Astrocyte (in vitro differentiated cells and primary cell): ENCODE results near the gene TRIO. TPM values are rescaled to one million over a fixed set of nuclear protein-coding genes. Genes with fewer than 3 reads are reported as not detected.
A peak's percentile ranks its signal among the peaks of the same experiment; 100 is the strongest.

ENCODE experiments used
- DNase-seq: peaks from one replicate; pipeline ENCODE4 v3.0.0-alpha.2; 2010; ENCODE audit warnings: low read depth
- FAIRE-seq: peaks from 2 replicates; lab custom pipeline; 2011; peaks lifted over from hg19 to GRCh38; lab: Jason Lieb, UNC
- H2AFZ ChIP-seq: 2 replicates; pipeline ENCODE4 v1.6.0; 2012; ENCODE audit warnings: low read depth, low read length, inconsistent platforms
- H3K27ac ChIP-seq: 2 replicates; pipeline ENCODE4 v1.5.1; 2011; ENCODE audit warnings: low read depth, low read length, inconsistent platforms
- H3K27me3 ChIP-seq: 2 replicates; pipeline ENCODE4 v1.6.0; 2011; ENCODE audit warnings: low read length, inconsistent platforms; ENCODE audit not compliant: insufficient read depth
- H3K36me3 ChIP-seq: 2 replicates; pipeline ENCODE4 v1.5.1; 2011; ENCODE audit warnings: low read length, inconsistent platforms; ENCODE audit not compliant: insufficient read depth
- H3K4me1 ChIP-seq: 2 replicates; pipeline ENCODE4 v1.5.1; 2011; ENCODE audit warnings: low read length, inconsistent platforms; ENCODE audit not compliant: insufficient read depth
- H3K4me2 ChIP-seq: 2 replicates; pipeline ENCODE4 v1.6.0; 2012; ENCODE audit warnings: low read length, inconsistent platforms
- H3K4me3 ChIP-seq: 2 replicates; pipeline ENCODE4 v1.5.1; 2011; ENCODE audit warnings: low read depth, mild to moderate bottlenecking, low read length, inconsistent platforms; ENCODE audit not compliant: insufficient read depth
- H3K79me2 ChIP-seq: 2 replicates; pipeline ENCODE4 v1.6.0; 2012; ENCODE audit warnings: mild to moderate bottlenecking, low read length, inconsistent platforms; ENCODE audit not compliant: insufficient read depth
- H3K9ac ChIP-seq: 2 replicates; pipeline ENCODE4 v1.6.0; 2012; ENCODE audit warnings: mild to moderate bottlenecking, low read length, inconsistent platforms
- H3K9me3 ChIP-seq: 2 replicates; pipeline ENCODE4 v1.5.1; 2012; ENCODE audit warnings: low read depth, mild to moderate bottlenecking, low read length, inconsistent platforms; ENCODE audit not compliant: insufficient read depth
- H4K20me1 ChIP-seq: 2 replicates; pipeline ENCODE4 v1.6.0; 2012; ENCODE audit warnings: low read length, inconsistent platforms; ENCODE audit not compliant: insufficient read depth
- H3K27ac Mint-ChIP-seq: one replicate; pipeline ENCODE4 v1.8.0; 2021; ENCODE audit warnings: mild to moderate bottlenecking, mixed read lengths; ENCODE audit not compliant: unreplicated experiment
- H3K27me3 Mint-ChIP-seq: one replicate; pipeline ENCODE4 v1.8.0; 2021; ENCODE audit warnings: low read depth, mixed read lengths; ENCODE audit not compliant: unreplicated experiment
- H3K36me3 Mint-ChIP-seq: one replicate; pipeline ENCODE4 v1.8.0; 2021; ENCODE audit warnings: low read depth, mixed read lengths; ENCODE audit not compliant: unreplicated experiment
- H3K4me1 Mint-ChIP-seq: one replicate; pipeline ENCODE4 v1.8.0; 2021; ENCODE audit warnings: low read depth, mixed read lengths; ENCODE audit not compliant: unreplicated experiment
- H3K4me3 Mint-ChIP-seq: one replicate; pipeline ENCODE4 v1.8.0; 2021; ENCODE audit warnings: mild to moderate bottlenecking, moderate library complexity, mixed read lengths; ENCODE audit not compliant: unreplicated experiment
- H3K9me3 Mint-ChIP-seq: one replicate; pipeline ENCODE4 v1.8.0; 2021; ENCODE audit warnings: mild to moderate bottlenecking, mixed read lengths; ENCODE audit not compliant: unreplicated experiment
- EZH2 ChIP-seq: IDR thresholded peaks from 2 replicates; pipeline ENCODE4 v1.6.1; 2012; ENCODE audit warnings: mild to moderate bottlenecking, low read length, inconsistent platforms; ENCODE audit not compliant: insufficient read depth
- total RNA-seq: library from RNA; stranded (reverse); gene quantifications from 2 replicates; pipeline ENCODE4 v1.2.1, GENCODE V29; 2021
- TF ChIP-seq, protein P1 (sequence below): IDR thresholded peaks from 2 replicates; pipeline ENCODE4 v1.5.1; 2011; ENCODE audit warnings: low read depth, mild to moderate bottlenecking, inconsistent platforms, low read length, moderate library complexity; ENCODE audit not compliant: insufficient read depth

The TRIO gene
- total RNA-seq, 1 donor from 2014 or later = 347 TPM

DNA sequence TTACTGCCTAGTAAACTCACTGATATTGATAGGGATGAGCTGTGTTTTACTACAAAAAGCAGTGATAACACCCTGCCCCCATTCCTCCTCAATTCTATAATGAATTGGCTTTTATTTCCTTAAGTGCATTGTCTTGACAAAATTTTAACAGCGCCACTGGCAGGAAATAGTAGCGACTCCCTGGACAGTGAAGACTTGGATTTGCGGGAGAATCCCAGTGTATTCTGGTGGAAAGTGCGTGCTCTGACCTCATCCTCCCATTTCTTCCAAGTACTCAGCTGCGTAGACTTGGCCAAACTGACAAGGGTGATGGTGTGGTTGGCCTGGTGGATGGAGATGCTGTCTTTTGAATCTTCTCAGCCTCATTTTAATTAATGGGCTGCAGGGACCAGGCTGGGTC is 5.3 kb downstream of the TRIO start:
- DNase-seq (no peak), FAIRE-seq (no peak)
- Histone ChIP-seq H3K36me3 (no peaks in the 10 kb centered on the region), H3K27me3 (no peaks in the 10 kb centered on the region), H3K4me1 (peaks cover 59% of the 10 kb centered on the region), H3K4me2 (peak overlapping the region; percentile 91), H3K9me3 (no peaks in the 10 kb centered on the region), H4K20me1 (peaks cover 84% of the 10 kb centered on the region), H2AFZ (no peak overlapping the region), H3K9ac (peak overlapping the region; percentile 100), H3K27ac (peak overlapping the region; percentile 98), H3K79me2 (peaks cover 98% of the 10 kb centered on the region), H3K4me3 (peak overlapping the region; percentile 7)
- peak overlapping the region; percentile 77 for H3K27ac Mint-ChIP-seq
- H3K4me3 Mint-ChIP-seq = peak overlapping the region; percentile 71
- H3K9me3 Mint-ChIP-seq = no peaks in the 10 kb centered on the region
- TF ChIP-seq, protein P1, sequence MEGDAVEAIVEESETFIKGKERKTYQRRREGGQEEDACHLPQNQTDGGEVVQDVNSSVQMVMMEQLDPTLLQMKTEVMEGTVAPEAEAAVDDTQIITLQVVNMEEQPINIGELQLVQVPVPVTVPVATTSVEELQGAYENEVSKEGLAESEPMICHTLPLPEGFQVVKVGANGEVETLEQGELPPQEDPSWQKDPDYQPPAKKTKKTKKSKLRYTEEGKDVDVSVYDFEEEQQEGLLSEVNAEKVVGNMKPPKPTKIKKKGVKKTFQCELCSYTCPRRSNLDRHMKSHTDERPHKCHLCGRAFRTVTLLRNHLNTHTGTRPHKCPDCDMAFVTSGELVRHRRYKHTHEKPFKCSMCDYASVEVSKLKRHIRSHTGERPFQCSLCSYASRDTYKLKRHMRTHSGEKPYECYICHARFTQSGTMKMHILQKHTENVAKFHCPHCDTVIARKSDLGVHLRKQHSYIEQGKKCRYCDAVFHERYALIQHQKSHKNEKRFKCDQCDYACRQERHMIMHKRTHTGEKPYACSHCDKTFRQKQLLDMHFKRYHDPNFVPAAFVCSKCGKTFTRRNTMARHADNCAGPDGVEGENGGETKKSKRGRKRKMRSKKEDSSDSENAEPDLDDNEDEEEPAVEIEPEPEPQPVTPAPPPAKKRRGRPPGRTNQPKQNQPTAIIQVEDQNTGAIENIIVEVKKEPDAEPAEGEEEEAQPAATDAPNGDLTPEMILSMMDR = no peak
- no peak for TF ChIP-seq EZH2
- no peaks in the 10 kb centered on the region for H3K36me3 Mint-ChIP-seq
- H3K27me3 Mint-ChIP-seq = no peaks in the 10 kb centered on the region
- H3K4me1 Mint-ChIP-seq = peaks cover 60% of the 10 kb centered on the region

DNA sequence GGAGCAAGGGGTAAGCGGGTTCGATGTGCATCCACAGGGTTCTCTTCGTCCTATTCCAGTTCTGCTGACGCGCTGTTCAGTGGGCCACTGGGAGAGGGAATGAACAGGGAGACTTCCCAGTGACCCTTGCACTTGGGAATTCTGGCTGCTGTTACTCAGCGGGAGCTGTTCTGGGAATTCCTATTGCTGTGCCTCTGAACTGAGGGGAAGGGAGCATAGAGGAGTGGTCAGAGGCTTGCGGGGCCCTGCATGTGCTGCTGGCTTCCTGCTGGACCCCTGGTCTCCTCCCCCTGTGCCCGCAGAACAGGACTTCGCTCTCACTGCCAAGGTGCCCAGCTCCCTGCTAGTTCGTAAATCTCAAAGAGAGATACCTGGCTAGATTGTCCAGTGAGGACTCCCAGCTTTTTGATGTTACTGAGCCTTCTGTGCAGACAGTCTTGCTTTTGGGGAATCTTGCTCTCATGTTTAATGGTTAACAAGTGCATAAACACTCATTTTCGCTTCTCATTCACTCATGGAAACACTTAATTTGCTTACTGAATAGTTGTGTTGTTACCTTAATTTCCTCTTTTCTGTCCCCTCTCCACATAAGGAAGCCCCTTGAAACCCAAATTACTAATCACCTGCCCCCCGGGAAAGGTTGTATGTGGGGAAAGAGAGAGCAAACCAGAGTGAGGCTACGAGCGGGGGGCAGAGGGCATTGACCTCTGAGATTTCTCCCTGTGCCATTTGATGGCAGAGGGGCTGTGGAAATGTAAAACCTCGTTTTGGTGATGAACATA is 5.9 kb downstream of the TRIO start:
- Histone ChIP-seq H3K4me3 (peak overlapping the region; percentile 7), H3K9me3 (no peaks in the 10 kb centered on the region), H3K79me2 (peaks cover 99% of the 10 kb centered on the region), H3K4me2 (peak overlapping the region; percentile 91), H2AFZ (no peak overlapping the region), H3K36me3 (no peaks in the 10 kb centered on the region), H3K4me1 (peaks cover 65% of the 10 kb centered on the region), H3K27ac (peak overlapping the region; percentile 98), H3K27me3 (no peaks in the 10 kb centered on the region), H3K9ac (peak overlapping the region; percentile 100), H4K20me1 (peaks cover 89% of the 10 kb centered on the region)
- FAIRE-seq (no peak), DNase-seq (no peak)
- Mint-ChIP-seq H3K36me3 (no peaks in the 10 kb centered on the region), H3K4me1 (peaks cover 66% of the 10 kb centered on the region), H3K4me3 (peak overlapping the region; percentile 71), H3K9me3 (no peaks in the 10 kb centered on the region), H3K27ac (peak overlapping the region; percentile 77), H3K27me3 (no peaks in the 10 kb centered on the region)
- TF ChIP-seq, protein P1 = no peak
- TF ChIP-seq EZH2 = no peak

DNA sequence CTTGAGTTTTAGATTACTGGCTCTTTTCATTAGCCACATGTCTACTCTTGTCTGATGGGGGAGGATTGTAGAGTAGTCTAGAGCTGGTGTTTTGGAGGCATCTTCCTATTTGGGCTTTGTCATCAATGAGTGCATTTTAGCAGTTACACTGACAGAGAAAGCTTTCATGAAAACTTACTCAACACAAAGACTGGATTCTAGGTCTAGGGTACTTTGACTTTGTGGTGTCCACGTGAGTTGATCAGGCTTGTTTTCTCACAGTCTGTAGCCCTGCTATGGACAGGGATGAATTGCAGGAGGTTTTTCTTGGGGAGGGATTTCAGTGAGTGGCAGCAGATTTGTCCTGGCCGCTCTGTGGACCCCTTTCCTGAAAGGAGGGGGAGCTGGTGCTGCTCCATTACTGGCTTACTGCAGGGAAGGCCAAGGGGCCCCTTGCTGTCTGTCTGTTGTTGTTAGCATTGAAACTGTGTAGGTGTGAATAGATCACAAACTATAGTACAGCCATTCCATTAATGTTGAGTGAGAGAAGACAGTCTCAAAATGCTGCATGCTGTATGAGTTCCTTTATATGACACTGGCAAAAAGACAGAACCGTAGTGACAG is 6.6 kb downstream of the TRIO start:
- peaks cover 71% of the 10 kb centered on the region for H3K4me1 Mint-ChIP-seq

More for the DNA sequence above, 6.6 kb downstream of the TRIO start:
- peak overlapping the region; percentile 55 for H3K27ac Mint-ChIP-seq
- peaks cover 72% of the 10 kb centered on the region for H3K4me1 ChIP-seq
- peak overlapping the region; percentile 98 for H3K27ac ChIP-seq
- DNase-seq = no peak
- no peaks in the 10 kb centered on the region for H3K27me3 Mint-ChIP-seq
- H3K9ac ChIP-seq = peak overlapping the region; percentile 100
- no peak overlapping the region for H2AFZ ChIP-seq
- H3K4me3 Mint-ChIP-seq = peak overlapping the region; percentile 71
- H3K4me3 ChIP-seq = no peak overlapping the region
- no peaks in the 10 kb centered on the region for H3K36me3 Mint-ChIP-seq
- no peak for FAIRE-seq
- no peaks in the 10 kb centered on the region for H3K36me3 ChIP-seq
- peaks cover 99% of the 10 kb centered on the region for H3K79me2 ChIP-seq
- H3K27me3 ChIP-seq = no peaks in the 10 kb centered on the region
- H3K9me3 Mint-ChIP-seq = no peaks in the 10 kb centered on the region
- H3K4me2 ChIP-seq = peak overlapping the region; percentile 91
- TF ChIP-seq, protein P1 = no peak
- TF ChIP-seq EZH2 = no peak
- peaks cover 93% of the 10 kb centered on the region for H4K20me1 ChIP-seq
- no peaks in the 10 kb centered on the region for H3K9me3 ChIP-seq
